ENCODE data around the gene EPB41L4A. TPM values are rescaled to one million over a fixed set of nuclear protein-coding genes. Genes with fewer than 3 reads are reported as not detected.

EPB41L4A gene
- total and polyA plus RNA-seq, 2 donors (not counting 3 experiments of a cell fraction or from before 2014, with no cell fraction given): 6.0 to 17.9 TPM

- dilution Hi-C loops (cut with MboI; ENCODE audit: extremely low pct_ligation_motif_present, low sequenced_read_pairs): no loop called here
- Histone ChIP-seq H3K4me3 (replicated peaks in 1 of 3; ENCODE audit: insufficient read depth in 1 of 3, low read depth in 1 of 3, low read length in 3 of 3) (no peak overlapping the region), H3K36me3 (ENCODE audit: control insufficient read depth in 2 of 2, extremely low read depth in 1 of 2, insufficient read depth in 2 of 2, low read length in 2 of 2) (no peaks in the 10 kb centered on the region), H3K9ac (replicated peaks; ENCODE audit: extremely low read depth, insufficient read depth, low read length) (no peak overlapping the region), H3K9me3 (replicated peaks; ENCODE audit: control insufficient read depth, insufficient read depth, low read length) (no peaks in the 10 kb centered on the region), H3K79me2 (ENCODE audit: control insufficient read depth, insufficient read depth, low read length) (no peaks in the 10 kb centered on the region), H2AFZ (ENCODE audit: low read depth, low read length) (no peak overlapping the region), H3K4me1 (ENCODE audit: control insufficient read depth, extremely low read depth, insufficient read depth, low read length) (no peaks in the 10 kb centered on the region), H3K27me3 (ENCODE audit: control insufficient read depth in 2 of 2, insufficient read depth in 2 of 2, low read length in 2 of 2) (no peaks in the 10 kb centered on the region), H4K20me1 (replicated peaks; ENCODE audit: control insufficient read depth, extremely low read depth, insufficient read depth, low read length) (no peaks in the 10 kb centered on the region), H3K4me2 (ENCODE audit: insufficient read depth, low read length) (no peak overlapping the region), H3K27ac (ENCODE audit: insufficient read depth, low read depth, low read length) (no peak overlapping the region), H3K9me1 (replicated peaks; ENCODE audit: control insufficient read depth, extremely low read depth, insufficient read depth, low read length) (no peaks in the 10 kb centered on the region)
- DNase-seq (ENCODE audit: low read depth, low spot score) (no peak), FAIRE-seq (no peak)
- no TSS peak for BruUV-seq (replicated peaks)
- ChIA-PET CTCF (interaction anchor here (1.5 kb wide), 1 partner anchor 19 kb away, joined by 4 read pairs; no protein-coding TSS in a partner anchor), POLR2A (no interaction called here)
- intact Hi-C loops (cut with micrococcal nuclease): no loop called here
- TF ChIP-seq FOS (IDR thresholded peaks at IDR 0.05; ENCODE audit: borderline replicate concordance, insufficient read depth, low read length) (no peak), EZH2 (IDR thresholded peaks at IDR 0.05; ENCODE audit: borderline replicate concordance, low read depth, low read length, severe bottlenecking) (no peak), MYC (IDR thresholded peaks at IDR 0.05; ENCODE audit: low read depth, low read length) (no peak), CTCF (IDR thresholded peaks at IDR 0.05; ENCODE audit: extremely low read depth in 1 of 2, insufficient read depth in 1 of 2, low read depth in 1 of 2, low read length in 2 of 2) (no peak), MAX (IDR thresholded peaks at IDR 0.05; ENCODE audit: insufficient read depth, insufficient read length) (no peak), POLR2A (IDR thresholded peaks at IDR 0.05; ENCODE audit: low read depth, low read length) (no peak), POLR2AphosphoS5 (IDR thresholded peaks at IDR 0.05; ENCODE audit: insufficient read depth, low read depth, low read length) (no peak), JUN (IDR thresholded peaks at IDR 0.05; ENCODE audit: borderline replicate concordance, insufficient read depth, insufficient read length, low read depth) (no peak), GATA2 (IDR thresholded peaks at IDR 0.05; ENCODE audit: insufficient read depth, insufficient read length, low read depth, low read length) (no peak)
These were observed 17.2 kb downstream of the EPB41L4A start for GRCh38 chr5:112401924-112402323.
